Measurements from ENCODE around the gene SLC12A2. TPM values are rescaled to one million over a fixed set of nuclear protein-coding genes. Genes with fewer than 3 reads are reported as not detected.

Gene SLC12A2
- total RNA-seq, 1 experiment from 2014 or later, result 29.8 TPM

DNA sequence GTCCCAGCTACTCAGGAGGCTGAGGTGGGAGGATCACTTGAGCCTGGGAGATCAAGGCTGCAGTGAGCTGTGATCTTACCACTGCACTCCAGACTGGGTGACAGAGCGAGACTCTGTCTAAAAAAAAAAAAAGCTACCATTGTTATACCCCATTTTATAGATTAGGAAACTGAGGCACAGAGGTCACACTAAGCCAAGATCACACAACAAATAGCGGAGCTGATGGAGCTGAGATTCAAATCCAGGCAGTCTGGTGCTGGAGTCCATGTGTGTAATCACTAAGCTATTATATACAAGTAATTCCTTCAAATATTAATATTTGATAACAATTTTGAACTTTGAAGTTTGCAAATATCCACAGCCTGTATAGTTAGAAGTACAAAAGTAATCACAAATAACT is 6.0 kb upstream of the SLC12A2 start:
- BruUV-seq (replicated peaks), result no TSS peak
- Mint-ChIP-seq H3K36me3 (ENCODE audit: insufficient read depth, unreplicated experiment) (peaks cover 21% of the 10 kb centered on the region), H3K4me1 (ENCODE audit: insufficient read depth, unreplicated experiment) (peaks cover 30% of the 10 kb centered on the region), H3K9me3 (ENCODE audit: unreplicated experiment) (no peaks in the 10 kb centered on the region), H3K27me3 (ENCODE audit: insufficient read depth, unreplicated experiment) (no peaks in the 10 kb centered on the region), H3K27ac (ENCODE audit: low read depth, unreplicated experiment) (no peak overlapping the region), H3K4me3 (ENCODE audit: unreplicated experiment) (no peak overlapping the region)
- TF ChIP-seq, protein P1, sequence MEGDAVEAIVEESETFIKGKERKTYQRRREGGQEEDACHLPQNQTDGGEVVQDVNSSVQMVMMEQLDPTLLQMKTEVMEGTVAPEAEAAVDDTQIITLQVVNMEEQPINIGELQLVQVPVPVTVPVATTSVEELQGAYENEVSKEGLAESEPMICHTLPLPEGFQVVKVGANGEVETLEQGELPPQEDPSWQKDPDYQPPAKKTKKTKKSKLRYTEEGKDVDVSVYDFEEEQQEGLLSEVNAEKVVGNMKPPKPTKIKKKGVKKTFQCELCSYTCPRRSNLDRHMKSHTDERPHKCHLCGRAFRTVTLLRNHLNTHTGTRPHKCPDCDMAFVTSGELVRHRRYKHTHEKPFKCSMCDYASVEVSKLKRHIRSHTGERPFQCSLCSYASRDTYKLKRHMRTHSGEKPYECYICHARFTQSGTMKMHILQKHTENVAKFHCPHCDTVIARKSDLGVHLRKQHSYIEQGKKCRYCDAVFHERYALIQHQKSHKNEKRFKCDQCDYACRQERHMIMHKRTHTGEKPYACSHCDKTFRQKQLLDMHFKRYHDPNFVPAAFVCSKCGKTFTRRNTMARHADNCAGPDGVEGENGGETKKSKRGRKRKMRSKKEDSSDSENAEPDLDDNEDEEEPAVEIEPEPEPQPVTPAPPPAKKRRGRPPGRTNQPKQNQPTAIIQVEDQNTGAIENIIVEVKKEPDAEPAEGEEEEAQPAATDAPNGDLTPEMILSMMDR (IDR thresholded peaks at IDR 0.05; ENCODE audit: unreplicated experiment), result no peak
- intact Hi-C loops (cut with micrococcal nuclease), result no loop called here
- no peak for DNase-seq (ENCODE audit: unreplicated experiment)
- ChIA-PET POLR2A (interaction anchor here (0.6 to 1.8 kb wide), 9 partner anchors 9 to 1584 kb away, joined by 3 to 4 read pairs (median 4); no protein-coding TSS in a partner anchor), CTCF (interaction anchor here (0.6 to 1.4 kb wide), 4 partner anchors 9 to 320 kb away, joined by 3 to 6 read pairs (median 4); no protein-coding TSS in a partner anchor)

DNA sequence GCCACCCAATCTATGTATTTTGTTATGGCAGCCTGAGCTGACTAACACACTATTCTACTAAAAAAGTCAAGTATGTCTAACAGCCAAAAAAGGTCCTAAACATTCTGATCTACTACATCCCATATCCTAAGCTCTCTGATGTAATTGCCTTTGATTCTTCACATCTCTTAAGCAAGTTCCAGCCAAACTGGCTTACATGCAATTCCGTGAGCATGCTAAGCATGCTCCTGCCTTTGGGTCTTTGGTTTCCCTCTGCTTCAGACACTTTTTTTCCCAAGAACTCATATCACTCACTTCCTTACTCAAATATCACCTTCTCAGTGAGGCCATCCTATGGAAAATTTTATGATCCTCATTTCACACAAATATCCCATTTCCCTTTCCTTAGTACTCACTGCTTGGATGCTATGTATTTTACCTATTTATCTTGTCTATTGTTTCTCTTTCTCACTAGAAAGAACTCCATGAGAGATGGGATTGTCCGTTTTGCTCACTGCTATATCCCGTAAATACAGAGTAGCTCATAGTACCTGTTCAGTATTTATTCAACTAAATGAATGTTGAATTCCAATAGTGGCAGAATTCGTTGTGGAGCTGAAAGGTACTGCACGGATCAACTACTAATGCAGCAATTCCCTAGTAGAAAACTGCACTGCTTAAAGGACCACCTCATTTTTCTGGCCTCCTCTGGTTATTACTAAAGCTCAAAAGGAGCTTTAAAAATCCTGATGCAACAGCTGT is 2.3 kb upstream of the SLC12A2 start:
- ChIA-PET POLR2A (interaction anchor here (0.7 to 5.1 kb wide), 18 partner anchors 9 to 317 kb away, joined by 3 to 32 read pairs (median 6); no protein-coding TSS in a partner anchor), CTCF (interaction anchor here (0.6 to 2.8 kb wide), 25 partner anchors 8 to 1405 kb away, joined by 3 to 15 read pairs (median 3); no protein-coding TSS in a partner anchor)
- no TSS peak for BruUV-seq (replicated peaks)
- peak overlapping the region; percentile 94 for H3K4me3 Mint-ChIP-seq (ENCODE audit: unreplicated experiment)
- no peaks in the 10 kb centered on the region for H3K27me3 Mint-ChIP-seq (ENCODE audit: insufficient read depth, unreplicated experiment)
- H3K27ac Mint-ChIP-seq (ENCODE audit: low read depth, unreplicated experiment), result peak overlapping the region; percentile 66
- peaks cover 43% of the 10 kb centered on the region for H3K4me1 Mint-ChIP-seq (ENCODE audit: insufficient read depth, unreplicated experiment)
- DNase-seq (ENCODE audit: unreplicated experiment), result peak; percentile 42
- H3K9me3 Mint-ChIP-seq (ENCODE audit: unreplicated experiment), result no peaks in the 10 kb centered on the region
- intact Hi-C loops (cut with micrococcal nuclease), result no loop called here
- H3K36me3 Mint-ChIP-seq (ENCODE audit: insufficient read depth, unreplicated experiment), result peaks cover 16% of the 10 kb centered on the region
- TF ChIP-seq, protein P1 (IDR thresholded peaks at IDR 0.05; ENCODE audit: unreplicated experiment), result peak; percentile 21

DNA sequence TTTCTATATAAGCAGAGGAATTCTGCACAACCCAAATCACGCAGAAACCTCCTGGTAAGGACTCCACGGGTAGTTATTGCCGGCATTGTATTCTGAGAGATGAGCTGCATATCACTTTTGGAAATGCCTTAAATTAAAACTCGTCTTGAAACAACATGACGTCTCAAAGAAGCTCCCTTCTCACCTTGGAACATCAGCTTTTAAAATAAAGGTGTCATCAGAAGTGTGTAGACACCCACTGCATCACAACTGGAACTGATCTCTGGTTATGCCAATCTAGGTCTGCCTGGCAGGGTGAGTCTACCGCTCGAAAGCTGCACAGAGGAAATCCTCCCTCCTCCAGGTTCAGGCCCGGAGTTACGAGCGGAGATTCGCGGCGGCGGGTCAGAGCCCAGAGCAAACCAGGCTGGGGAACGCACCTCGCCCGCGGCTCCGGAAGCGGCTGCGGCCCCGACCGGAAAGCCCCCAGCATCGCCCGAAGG is 974 bp upstream of the SLC12A2 start:
- peaks cover 16% of the 10 kb centered on the region for H3K36me3 Mint-ChIP-seq (ENCODE audit: insufficient read depth, unreplicated experiment)
- H3K27ac Mint-ChIP-seq (ENCODE audit: low read depth, unreplicated experiment), result peak overlapping the region; percentile 66
- BruUV-seq (replicated peaks), result TSS peak; percentile 50
- no peaks in the 10 kb centered on the region for H3K27me3 Mint-ChIP-seq (ENCODE audit: insufficient read depth, unreplicated experiment)
- H3K4me1 Mint-ChIP-seq (ENCODE audit: insufficient read depth, unreplicated experiment), result peaks cover 50% of the 10 kb centered on the region
- POLR2A ChIA-PET, result interaction anchor here (0.5 to 5.1 kb wide), 45 partner anchors 9 to 1305 kb away, joined by 3 to 32 read pairs (median 4); no protein-coding TSS in a partner anchor
- no peaks in the 10 kb centered on the region for H3K9me3 Mint-ChIP-seq (ENCODE audit: unreplicated experiment)
- intact Hi-C loops (cut with micrococcal nuclease), result loop anchor here (1.0 to 2.0 kb wide), 6 partner anchors 44 to 518 kb away; no protein-coding TSS in a partner anchor
- CTCF ChIA-PET, result interaction anchor here (0.5 to 2.8 kb wide), 19 partner anchors 10 to 519 kb away, joined by 3 to 15 read pairs (median 4); no protein-coding TSS in a partner anchor
- peak overlapping the region; percentile 94 for H3K4me3 Mint-ChIP-seq (ENCODE audit: unreplicated experiment)
- DNase-seq (ENCODE audit: unreplicated experiment), result no peak
- TF ChIP-seq, protein P1 (IDR thresholded peaks at IDR 0.05; ENCODE audit: unreplicated experiment), result no peak

DNA sequence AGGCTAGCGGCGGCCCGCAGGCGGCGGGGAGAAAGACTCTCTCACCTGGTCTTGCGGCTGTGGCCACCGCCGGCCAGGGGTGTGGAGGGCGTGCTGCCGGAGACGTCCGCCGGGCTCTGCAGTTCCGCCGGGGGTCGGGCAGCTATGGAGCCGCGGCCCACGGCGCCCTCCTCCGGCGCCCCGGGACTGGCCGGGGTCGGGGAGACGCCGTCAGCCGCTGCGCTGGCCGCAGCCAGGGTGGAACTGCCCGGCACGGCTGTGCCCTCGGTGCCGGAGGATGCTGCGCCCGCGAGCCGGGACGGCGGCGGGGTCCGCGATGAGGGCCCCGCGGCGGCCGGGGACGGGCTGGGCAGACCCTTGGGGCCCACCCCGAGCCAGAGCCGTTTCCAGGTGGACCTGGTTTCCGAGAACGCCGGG is 253 bp downstream of the SLC12A2 start:
- intact Hi-C loops (cut with micrococcal nuclease), result loop anchor here (1.0 to 2.0 kb wide), 7 partner anchors 45 to 520 kb away; no protein-coding TSS in a partner anchor
- Mint-ChIP-seq H3K27me3 (ENCODE audit: insufficient read depth, unreplicated experiment) (no peaks in the 10 kb centered on the region), H3K36me3 (ENCODE audit: insufficient read depth, unreplicated experiment) (peaks cover 10% of the 10 kb centered on the region), H3K27ac (ENCODE audit: low read depth, unreplicated experiment) (no peak overlapping the region), H3K4me1 (ENCODE audit: insufficient read depth, unreplicated experiment) (peaks cover 54% of the 10 kb centered on the region), H3K4me3 (ENCODE audit: unreplicated experiment) (peak overlapping the region; percentile 94), H3K9me3 (ENCODE audit: unreplicated experiment) (no peaks in the 10 kb centered on the region)
- ChIA-PET POLR2A (interaction anchor here (0.5 to 5.1 kb wide), 19 partner anchors 9 to 327 kb away, joined by 3 to 32 read pairs (median 4); no protein-coding TSS in a partner anchor), CTCF (interaction anchor here (0.6 to 2.4 kb wide), 13 partner anchors 9 to 520 kb away, joined by 3 to 8 read pairs (median 4); no protein-coding TSS in a partner anchor)
- no peak for DNase-seq (ENCODE audit: unreplicated experiment)
- no TSS peak for BruUV-seq (replicated peaks)
- TF ChIP-seq, protein P1 (IDR thresholded peaks at IDR 0.05; ENCODE audit: unreplicated experiment), result peak; percentile 48

Data from MCF 10A (cell line).